H9 (cell line): ENCODE data around the gene CIB4. TPM values are rescaled to one million over a fixed set of nuclear protein-coding genes. Genes with fewer than 3 reads are reported as not detected.

Source experiments
- DNase-seq: peaks from one replicate; pipeline ENCODE4 v3.0.0-alpha.2; 2017
- H2AFZ ChIP-seq: one replicate; pipeline ENCODE4 v1.6.1; 2013; ENCODE audit warnings: mild to moderate bottlenecking, low read length, control low read depth, moderate library complexity
- H2AK5ac ChIP-seq: 2 replicates; pipeline ENCODE4 v1.6.1; 2013; ENCODE audit warnings: low read length, control low read depth, mixed read lengths; ENCODE audit not compliant: insufficient read length
- H2BK120ac ChIP-seq: one replicate; pipeline ENCODE4 v1.6.1; 2013; ENCODE audit warnings: low read depth, mild to moderate bottlenecking, low read length, control low read depth, inconsistent platforms; ENCODE audit not compliant: poor library complexity, severe bottlenecking
- H2BK12ac ChIP-seq: 2 replicates; pipeline ENCODE4 v1.6.1; 2013; ENCODE audit warnings: low read length, control low read depth, mixed read lengths, low read depth; ENCODE audit not compliant: insufficient read length
- H2BK15ac ChIP-seq: 2 replicates; pipeline ENCODE4 v1.6.1; 2013; ENCODE audit warnings: low read depth, low read length, control low read depth
- H2BK20ac ChIP-seq: one replicate; pipeline ENCODE4 v1.6.1; 2013; ENCODE audit warnings: low read depth, mild to moderate bottlenecking, low read length, control low read depth, inconsistent platforms; ENCODE audit not compliant: poor library complexity, severe bottlenecking
- H2BK5ac ChIP-seq: 2 replicates; pipeline ENCODE4 v1.6.1; 2013; ENCODE audit warnings: low read length, control low read depth, mixed read lengths; ENCODE audit not compliant: insufficient read length
- H3K14ac ChIP-seq: 2 replicates; pipeline ENCODE4 v1.6.1; 2013; ENCODE audit warnings: low read length, control low read depth; ENCODE audit not compliant: insufficient read depth
- H3K18ac ChIP-seq: 2 replicates; pipeline ENCODE4 v1.6.1; 2013; ENCODE audit warnings: low read depth, mild to moderate bottlenecking, mixed read lengths, low read length, control low read depth; ENCODE audit not compliant: insufficient read length
- H3K23ac ChIP-seq: 2 replicates; pipeline ENCODE4 v1.6.1; 2013; ENCODE audit warnings: low read length, control low read depth, mixed read lengths, low read depth; ENCODE audit not compliant: insufficient read length
- H3K23me2 ChIP-seq: 2 replicates; pipeline ENCODE4 v1.6.1; 2013; ENCODE audit warnings: low read depth, mild to moderate bottlenecking, mixed read lengths, low read length, control low read depth; ENCODE audit not compliant: insufficient read length, poor library complexity, severe bottlenecking
- H3K27ac ChIP-seq: 2 replicates; pipeline ENCODE4 v1.5.1; 2013; ENCODE audit warnings: low read length, control low read depth, mixed read lengths, low read depth; ENCODE audit not compliant: insufficient read length
- H3K27me3 ChIP-seq: 2 replicates; pipeline ENCODE4 v1.6.1; 2013; ENCODE audit warnings: low read length, control low read depth, inconsistent platforms; ENCODE audit not compliant: insufficient read depth
- H3K4ac ChIP-seq: 2 replicates; pipeline ENCODE4 v1.6.1; 2013; ENCODE audit warnings: low read depth, mild to moderate bottlenecking, control low read depth, inconsistent platforms, low read length, moderate library complexity
- H3K4me1 ChIP-seq: 2 replicates; pipeline ENCODE4 v1.6.1; 2013; ENCODE audit warnings: low read length, control low read depth, inconsistent platforms; ENCODE audit not compliant: insufficient read depth
- H3K4me2 ChIP-seq: 2 replicates; pipeline ENCODE4 v1.6.1; 2013; ENCODE audit warnings: low read length, control low read depth, mixed read lengths; ENCODE audit not compliant: insufficient read length, insufficient read depth
- H3K56ac ChIP-seq: 2 replicates; pipeline ENCODE4 v1.6.1; 2013; ENCODE audit warnings: low read depth, mild to moderate bottlenecking, mixed read lengths, low read length, control low read depth; ENCODE audit not compliant: insufficient read length
- H3K79me1 ChIP-seq: 2 replicates; pipeline ENCODE4 v1.6.1; 2013; ENCODE audit warnings: low read depth, mild to moderate bottlenecking, moderate library complexity, low read length, control low read depth, inconsistent platforms; ENCODE audit not compliant: insufficient read depth, poor library complexity, severe bottlenecking
- H3K79me2 ChIP-seq: 2 replicates; pipeline ENCODE4 v1.6.1; 2013; ENCODE audit warnings: low read length, control low read depth, inconsistent platforms; ENCODE audit not compliant: insufficient read depth
- H3K9ac ChIP-seq: 2 replicates; pipeline ENCODE4 v1.6.1; 2013; ENCODE audit warnings: low read length, control low read depth, mixed read lengths; ENCODE audit not compliant: insufficient read length; ENCODE audit errors: extremely low read depth
- H3K9me3 ChIP-seq: one replicate; pipeline ENCODE4 v1.6.1; 2013; ENCODE audit warnings: low read depth, low read length, inconsistent platforms; ENCODE audit not compliant: control insufficient read depth
- H3T11ph ChIP-seq: one replicate; pipeline ENCODE4 v1.6.1; 2013; ENCODE audit warnings: mild to moderate bottlenecking, low read length, control low read depth, inconsistent platforms
- H4K20me1 ChIP-seq: one replicate; pipeline ENCODE4 v1.6.1; 2013; ENCODE audit not compliant: control insufficient read depth, insufficient read length, insufficient read depth
- H4K5ac ChIP-seq: 2 replicates; pipeline ENCODE4 v1.6.1; 2013; ENCODE audit warnings: low read depth, mild to moderate bottlenecking, mixed read lengths, low read length, control low read depth; ENCODE audit not compliant: insufficient read length
- H4K8ac ChIP-seq: replicated peaks from 2 replicates; pipeline ENCODE4 v1.6.1; 2013; ENCODE audit warnings: low read length, control low read depth, mixed read lengths, low read depth; ENCODE audit not compliant: insufficient read length
- H4K91ac ChIP-seq: 2 replicates; pipeline ENCODE4 v1.6.1; 2013; ENCODE audit warnings: low read depth, mild to moderate bottlenecking, moderate library complexity, mixed read lengths, low read length, control low read depth; ENCODE audit not compliant: insufficient read length
- H3K27ac Mint-ChIP-seq, 3 experiments: 2 replicates in 2 of 3; 3 replicates in 1 of 3; pipeline ENCODE4 v1.8.0; 2020 to 2021; ENCODE audit warnings: mixed read lengths in 3 of 3, mild to moderate bottlenecking in 1 of 3, moderate library complexity in 1 of 3
- H3K27me3 Mint-ChIP-seq: 2 replicates; pipeline ENCODE4 v1.8.0; 2021; ENCODE audit warnings: low read depth, mild to moderate bottlenecking, moderate library complexity, mixed read lengths
- H3K36me3 Mint-ChIP-seq, 3 experiments: 2 replicates in 2 of 3; 3 replicates in 1 of 3; pipeline ENCODE4 v1.8.0; 2020 to 2021; ENCODE audit warnings: low read depth in 3 of 3, mixed read lengths in 3 of 3; ENCODE audit not compliant: insufficient read depth in 1 of 3
- H3K4me1 Mint-ChIP-seq, 2 experiments: 2 replicates each; pipeline ENCODE4 v1.8.0; 2020; ENCODE audit warnings: mixed read lengths in 2 of 2
- H3K4me3 Mint-ChIP-seq, 2 experiments: 2 replicates in 1 of 2; 3 replicates in 1 of 2; pipeline ENCODE4 v1.8.0; 2020 to 2021; ENCODE audit warnings: mild to moderate bottlenecking in 2 of 2, mixed read lengths in 2 of 2, moderate library complexity in 1 of 2
- H3K9me3 Mint-ChIP-seq, 2 experiments: 2 replicates in 1 of 2; 3 replicates in 1 of 2; pipeline ENCODE4 v1.8.0; 2020; ENCODE audit warnings: mild to moderate bottlenecking in 2 of 2, mixed read lengths in 2 of 2, moderate library complexity in 1 of 2
- CTCF ChIP-seq: fragments of 200-600 bp; sonication (generic); conservative IDR thresholded peaks from 3 replicates; pipeline ENCODE4 v1.8.0; 2021; ENCODE audit warnings: antibody characterized with exemption, mild to moderate bottlenecking
- WGBS: extraction: QIAGEN DNeasy Blood & Tissue Kit; methylation state at CpG from one replicate; pipeline ENCODE4 v1.1.7; 2013; ENCODE audit warnings: missing lambda C conversion rate, low lambda C conversion rate, mixed read lengths; ENCODE audit not compliant: insufficient read length; ENCODE audit errors: extremely low coverage; 5-methylcytosine and 5-hydroxymethylcytosine counted together
- total RNA-seq: library from RNA; stranded (reverse); gene quantifications from 2 replicates; pipeline ENCODE4 v1.2.1, GENCODE V29; 2021

CIB4 gene
- total RNA-seq, 1 experiment from 2014 or later: not detected

DNA sequence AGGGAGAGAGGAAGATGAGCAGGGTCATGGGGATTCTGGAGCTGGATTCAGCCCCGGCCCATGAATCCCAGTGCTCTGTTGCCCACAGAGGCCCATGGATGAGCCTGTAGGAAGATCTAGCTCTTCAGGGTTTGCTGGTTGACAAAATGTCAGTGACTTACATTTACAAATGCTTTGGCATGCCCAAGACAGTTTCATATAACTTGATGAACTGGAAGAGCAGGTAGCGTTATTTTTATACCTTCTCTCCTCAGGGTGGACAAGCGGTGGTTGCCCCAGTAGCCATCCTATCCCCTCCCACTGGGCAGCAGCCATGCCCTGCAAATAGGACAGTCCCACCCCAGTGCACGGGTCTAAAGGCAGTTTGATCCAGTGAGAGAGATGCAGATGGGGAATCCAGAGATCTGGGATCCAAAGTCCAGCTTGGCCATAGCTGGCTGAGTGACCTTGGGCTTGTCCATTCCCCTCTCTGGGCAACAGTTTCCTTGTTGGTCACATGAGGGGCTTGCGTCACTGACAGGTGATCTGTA, 29.8 kb upstream of the CIB4 start:
- Histone ChIP-seq H2BK5ac (no peak overlapping the region), H2BK12ac (no peak overlapping the region), H3K79me2 (no peaks in the 10 kb centered on the region), H3T11ph (no peak overlapping the region), H2BK15ac (no peak overlapping the region), H4K5ac (no peak overlapping the region), H4K20me1 (no peaks in the 10 kb centered on the region), H3K79me1 (no peaks in the 10 kb centered on the region), H3K56ac (no peak overlapping the region), H4K8ac (no peak overlapping the region), H3K4ac (no peak overlapping the region), H2AK5ac (no peak overlapping the region), H2AFZ (no peak overlapping the region), H3K18ac (no peak overlapping the region), H4K91ac (no peak overlapping the region), H3K4me2 (no peak overlapping the region), H3K4me1 (no peaks in the 10 kb centered on the region), H3K27me3 (no peaks in the 10 kb centered on the region), H2BK20ac (no peak overlapping the region), H2BK120ac (no peak overlapping the region), H3K27ac (no peak overlapping the region), H3K23ac (no peak overlapping the region), H3K23me2 (no peaks in the 10 kb centered on the region), H3K14ac (no peak overlapping the region), H3K9me3 (no peaks in the 10 kb centered on the region), H3K9ac (no peak overlapping the region)
- H3K4me1 Mint-ChIP-seq: peaks cover 7 to 18% of the 10 kb centered on the region in 2 experiments
- no peaks in the 10 kb centered on the region for H3K9me3 Mint-ChIP-seq
- no peak overlapping the region for H3K4me3 Mint-ChIP-seq
- no CpG with 5 or more reads among the region's 5 CpGs for WGBS
- no peak for TF ChIP-seq CTCF
- DNase-seq: no peak
- no peaks in the 10 kb centered on the region for H3K36me3 Mint-ChIP-seq
- no peak overlapping the region for H3K27ac Mint-ChIP-seq
- H3K27me3 Mint-ChIP-seq: peaks cover 28% of the 10 kb centered on the region
